ENCODE data around the gene RHBDL3. TPM values are rescaled to one million over a fixed set of nuclear protein-coding genes. Genes with fewer than 3 reads are reported as not detected.
A peak's percentile ranks its signal among the peaks of the same experiment; 100 is the strongest.

Gene RHBDL3
- total and polyA plus RNA-seq, 2 donors (not counting 3 experiments of a cell fraction or from before 2014, with no cell fraction given), result 0.11 to 0.20 TPM

GRCh38 chr17:32303781-32304288 lies 38.2 kb downstream of the RHBDL3 start:
- dilution Hi-C loops (cut with MboI; ENCODE audit: extremely low pct_ligation_motif_present, low sequenced_read_pairs), result no loop called here

GRCh38 chr17:32305049-32305448 lies 39.4 kb downstream of the RHBDL3 start:
- no peak for DNase-seq (ENCODE audit: low read depth, low spot score)
- ChIA-PET POLR2A (no interaction called here), CTCF (no interaction called here)
- Histone ChIP-seq H3K9me1 (replicated peaks; ENCODE audit: control insufficient read depth, extremely low read depth, insufficient read depth, low read length) (no peaks in the 10 kb centered on the region), H4K20me1 (replicated peaks; ENCODE audit: control insufficient read depth, extremely low read depth, insufficient read depth, low read length) (no peaks in the 10 kb centered on the region), H3K36me3 (ENCODE audit: control insufficient read depth in 2 of 2, extremely low read depth in 1 of 2, insufficient read depth in 2 of 2, low read length in 2 of 2) (no peaks in the 10 kb centered on the region), H3K4me1 (ENCODE audit: control insufficient read depth, extremely low read depth, insufficient read depth, low read length) (no peaks in the 10 kb centered on the region), H3K4me3 (replicated peaks in 1 of 3; ENCODE audit: insufficient read depth in 1 of 3, low read depth in 1 of 3, low read length in 3 of 3) (no peak overlapping the region), H3K27ac (ENCODE audit: insufficient read depth, low read depth, low read length) (no peak overlapping the region), H3K9ac (replicated peaks; ENCODE audit: extremely low read depth, insufficient read depth, low read length) (no peak overlapping the region), H3K79me2 (ENCODE audit: control insufficient read depth, insufficient read depth, low read length) (no peaks in the 10 kb centered on the region), H2AFZ (ENCODE audit: low read depth, low read length) (no peak overlapping the region), H3K9me3 (replicated peaks; ENCODE audit: control insufficient read depth, insufficient read depth, low read length) (no peaks in the 10 kb centered on the region), H3K27me3 (ENCODE audit: control insufficient read depth in 2 of 2, insufficient read depth in 2 of 2, low read length in 2 of 2) (peaks cover 5 to 10% of the 10 kb centered on the region in 2 experiments), H3K4me2 (ENCODE audit: insufficient read depth, low read length) (no peak overlapping the region)
- TF ChIP-seq POLR2A (IDR thresholded peaks at IDR 0.05; ENCODE audit: low read depth, low read length), result no peak
- TF ChIP-seq POLR2AphosphoS5 (IDR thresholded peaks at IDR 0.05; ENCODE audit: insufficient read depth, low read depth, low read length), result no peak
- no peak for TF ChIP-seq GATA2 (IDR thresholded peaks at IDR 0.05; ENCODE audit: insufficient read depth, insufficient read length, low read depth, low read length)
- TF ChIP-seq EZH2 (IDR thresholded peaks at IDR 0.05; ENCODE audit: borderline replicate concordance, low read depth, low read length, severe bottlenecking), result no peak
- TF ChIP-seq JUN (IDR thresholded peaks at IDR 0.05; ENCODE audit: borderline replicate concordance, insufficient read depth, insufficient read length, low read depth), result no peak
- dilution Hi-C loops (cut with MboI; ENCODE audit: extremely low pct_ligation_motif_present, low sequenced_read_pairs), result no loop called here
- BruUV-seq (replicated peaks), result no TSS peak
- intact Hi-C loops (cut with micrococcal nuclease), result no loop called here
- no peak for FAIRE-seq

More at GRCh38 chr17:32303781-32304288, 38.2 kb downstream of the RHBDL3 start:
- H3K27me3 ChIP-seq (ENCODE audit: control insufficient read depth in 2 of 2, insufficient read depth in 2 of 2, low read length in 2 of 2), result peaks cover 5 to 10% of the 10 kb centered on the region in 2 experiments
- H3K4me2 ChIP-seq (ENCODE audit: insufficient read depth, low read length), result no peak overlapping the region
- DNase-seq (ENCODE audit: low read depth, low spot score), result no peak
- no peaks in the 10 kb centered on the region for H4K20me1 ChIP-seq (replicated peaks; ENCODE audit: control insufficient read depth, extremely low read depth, insufficient read depth, low read length)
- TF ChIP-seq GATA2 (IDR thresholded peaks at IDR 0.05; ENCODE audit: insufficient read depth, insufficient read length, low read depth, low read length) (no peak), JUN (IDR thresholded peaks at IDR 0.05; ENCODE audit: borderline replicate concordance, insufficient read depth, insufficient read length, low read depth) (peak; percentile 32)
- intact Hi-C loops (cut with micrococcal nuclease), result no loop called here
- H3K4me3 ChIP-seq (replicated peaks in 1 of 3; ENCODE audit: insufficient read depth in 1 of 3, low read depth in 1 of 3, low read length in 3 of 3), result no peak overlapping the region
- ChIA-PET CTCF (interaction anchor here (1.2 kb wide), 1 partner anchor 13 kb away, joined by 3 read pairs; no protein-coding TSS in a partner anchor), POLR2A (no interaction called here)
- H3K27ac ChIP-seq (ENCODE audit: insufficient read depth, low read depth, low read length), result no peak overlapping the region
- no peaks in the 10 kb centered on the region for H3K9me1 ChIP-seq (replicated peaks; ENCODE audit: control insufficient read depth, extremely low read depth, insufficient read depth, low read length)
- H3K9me3 ChIP-seq (replicated peaks; ENCODE audit: control insufficient read depth, insufficient read depth, low read length), result no peaks in the 10 kb centered on the region
- no TSS peak for BruUV-seq (replicated peaks)
- no peak for FAIRE-seq
- no peaks in the 10 kb centered on the region for H3K79me2 ChIP-seq (ENCODE audit: control insufficient read depth, insufficient read depth, low read length)
- H2AFZ ChIP-seq (ENCODE audit: low read depth, low read length), result no peak overlapping the region
- H3K36me3 ChIP-seq (ENCODE audit: control insufficient read depth in 2 of 2, extremely low read depth in 1 of 2, insufficient read depth in 2 of 2, low read length in 2 of 2), result no peaks in the 10 kb centered on the region
- no peaks in the 10 kb centered on the region for H3K4me1 ChIP-seq (ENCODE audit: control insufficient read depth, extremely low read depth, insufficient read depth, low read length)
- no peak overlapping the region for H3K9ac ChIP-seq (replicated peaks; ENCODE audit: extremely low read depth, insufficient read depth, low read length)

Measured in endothelial cell of umbilical vein (primary cell).